ENCODE data around the gene LRRC74B. TPM values are rescaled to one million over a fixed set of nuclear protein-coding genes. Genes with fewer than 3 reads are reported as not detected.
A peak's percentile ranks its signal among the peaks of the same experiment; 100 is the strongest.
"Not testable (repeated sequence)": the region's sequence is repeated elsewhere in the genome, so short reads cannot be mapped to it uniquely, and the experiment has no call there.

The LRRC74B gene, protein sequence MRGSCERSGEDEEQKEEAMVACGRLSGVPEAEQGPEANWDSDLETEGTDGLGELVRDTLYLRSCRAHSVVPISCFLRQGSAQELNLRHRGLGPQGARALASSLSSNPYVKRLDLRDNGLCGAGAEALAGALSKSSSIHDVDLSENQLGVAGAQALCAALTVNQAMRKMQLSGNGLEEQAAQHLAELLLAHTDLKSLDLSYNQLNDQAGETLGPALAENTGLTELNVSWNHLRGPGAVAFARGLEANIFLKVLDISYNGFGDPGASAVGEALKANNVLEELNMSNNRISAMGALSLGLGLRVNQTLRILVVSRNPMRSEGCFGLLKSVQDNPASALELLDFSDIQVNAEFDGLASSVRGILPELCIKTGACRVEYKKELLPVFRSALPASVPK
- 1 to 10 TPM in 4 of 5 donors, under 1 TPM in 1; 0.25 to 2.4 (median 1.4) TPM for polyA plus RNA-seq (ENCODE audit: insufficient read depth in 1 of 5, insufficient read length in 5 of 5, low replicate concordance in 1 of 5)
- long read RNA-seq, donor 1 = 0 reads
- long read RNA-seq, donor 2 = 0 reads
- long read RNA-seq, donor 3 = 0 reads
- long read RNA-seq, donor 4 = 0 reads
- long read RNA-seq, donor 5 = 0 reads
- long read RNA-seq, donor 6 = 0 reads
- long read RNA-seq, donor 7, partial matches to known transcripts = 6 of 6 reads
- long read RNA-seq, donor 7, other reads (novel, unspliced or antisense) = 0 of 6 reads
- long read RNA-seq, donor 8 = 0 reads

DNA sequence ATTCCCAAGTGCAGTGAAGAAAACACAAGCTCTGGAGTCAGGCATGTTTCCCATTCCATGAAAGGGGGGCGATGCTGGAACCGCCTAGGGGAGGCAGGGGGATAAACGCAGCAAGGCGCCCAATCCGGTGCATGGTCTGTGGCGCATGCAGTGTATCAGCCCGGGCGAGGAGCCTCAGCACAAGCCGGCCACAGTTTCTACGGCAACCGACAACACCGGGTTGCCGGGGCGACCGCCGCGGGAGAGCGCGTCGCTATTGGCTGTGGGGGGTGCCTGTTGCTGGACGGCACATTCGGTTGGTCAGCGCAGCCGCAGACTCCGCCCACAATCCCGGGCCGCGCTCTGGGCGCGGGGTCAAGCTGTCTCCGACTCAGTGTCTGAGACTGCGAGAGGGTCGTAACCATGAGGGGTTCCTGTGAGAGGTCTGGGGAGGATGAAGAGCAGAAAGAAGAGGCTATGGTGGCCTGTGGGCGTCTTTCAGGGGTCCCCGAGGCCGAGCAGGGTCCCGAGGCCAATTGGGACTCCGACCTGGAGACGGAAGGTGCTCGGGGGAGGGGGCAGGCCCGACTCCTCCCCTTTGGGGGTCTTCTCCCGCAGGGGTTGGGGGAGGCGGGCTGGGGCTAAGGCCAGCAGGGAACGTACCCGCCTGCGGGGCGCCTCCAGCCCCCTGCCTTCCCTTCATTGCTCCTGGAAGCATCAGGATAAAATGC lies at the start of gene LRRC74B:
Gene LRRC74B (plus strand): TSS at position 362 of the 710 bp plus-strand sequence. CDS start 41 bp downstream, at position 403.
- DNase-seq = peak; percentile 88 to 90

DNA sequence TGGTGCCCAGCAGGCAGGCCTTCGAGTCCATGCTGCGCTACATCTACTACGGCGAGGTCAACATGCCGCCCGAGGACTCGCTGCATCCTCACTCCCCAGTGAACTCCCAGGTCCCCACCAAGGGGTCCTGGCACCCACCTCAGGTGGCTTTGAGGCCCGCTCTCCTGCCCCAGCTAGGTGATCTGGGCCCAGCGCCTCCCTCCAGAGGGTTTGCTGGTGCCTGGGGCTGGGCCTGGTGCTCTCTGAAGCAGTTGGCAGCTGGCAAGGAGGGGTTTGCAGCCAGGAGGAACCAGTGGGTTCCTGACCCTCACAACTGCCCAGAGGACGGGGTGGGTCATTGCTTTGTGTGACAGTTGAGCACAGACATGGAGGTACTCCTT lies 49.7 kb upstream of the LRRC74B start:
- DNase-seq = no peak

DNA sequence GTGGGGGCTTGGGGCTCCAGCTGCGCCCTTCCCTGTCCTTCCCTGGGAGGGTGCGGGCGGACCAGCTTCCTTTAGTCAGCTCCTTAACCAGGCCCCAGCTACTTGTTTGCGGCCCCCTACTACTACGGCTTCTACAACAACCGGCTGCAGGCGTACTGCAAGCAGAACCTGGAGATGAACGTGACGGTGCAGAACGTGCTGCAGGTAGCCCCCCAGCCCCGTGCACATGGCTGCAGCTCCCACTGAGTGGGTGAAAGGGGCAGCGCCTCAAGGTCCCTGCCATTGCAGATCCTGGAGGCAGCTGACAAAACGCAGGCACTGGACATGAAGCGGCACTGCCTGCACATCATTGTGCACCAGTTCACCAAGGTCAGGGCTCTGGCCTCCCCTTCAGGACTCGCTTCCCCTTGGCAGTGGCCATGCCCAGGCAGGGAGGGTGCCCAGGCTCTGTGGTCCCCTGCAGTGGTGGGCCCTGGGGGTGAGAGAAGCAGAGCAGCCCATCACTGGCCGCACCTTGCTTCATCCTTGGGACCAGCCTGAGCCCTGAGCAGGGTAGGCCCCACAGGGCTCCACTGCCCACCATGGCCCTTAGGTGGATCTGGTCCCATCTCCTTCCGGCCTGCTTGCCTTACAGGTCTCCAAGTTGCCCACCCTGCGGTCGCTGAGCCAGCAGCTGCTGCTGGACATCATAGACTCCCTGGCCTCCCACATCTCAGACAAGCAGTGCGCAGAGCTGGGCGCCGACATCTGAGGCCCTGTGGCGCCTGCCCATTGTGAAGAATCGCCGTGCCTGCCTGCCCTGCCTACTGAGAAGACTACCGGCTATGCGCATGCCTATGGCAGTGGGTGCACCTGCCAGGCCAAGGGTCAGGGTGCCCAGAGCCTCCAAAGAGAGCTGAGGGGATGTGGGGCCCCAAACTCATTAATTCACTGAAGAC lies 48.9 kb upstream of the LRRC74B start:
- no peak for DNase-seq

DNA sequence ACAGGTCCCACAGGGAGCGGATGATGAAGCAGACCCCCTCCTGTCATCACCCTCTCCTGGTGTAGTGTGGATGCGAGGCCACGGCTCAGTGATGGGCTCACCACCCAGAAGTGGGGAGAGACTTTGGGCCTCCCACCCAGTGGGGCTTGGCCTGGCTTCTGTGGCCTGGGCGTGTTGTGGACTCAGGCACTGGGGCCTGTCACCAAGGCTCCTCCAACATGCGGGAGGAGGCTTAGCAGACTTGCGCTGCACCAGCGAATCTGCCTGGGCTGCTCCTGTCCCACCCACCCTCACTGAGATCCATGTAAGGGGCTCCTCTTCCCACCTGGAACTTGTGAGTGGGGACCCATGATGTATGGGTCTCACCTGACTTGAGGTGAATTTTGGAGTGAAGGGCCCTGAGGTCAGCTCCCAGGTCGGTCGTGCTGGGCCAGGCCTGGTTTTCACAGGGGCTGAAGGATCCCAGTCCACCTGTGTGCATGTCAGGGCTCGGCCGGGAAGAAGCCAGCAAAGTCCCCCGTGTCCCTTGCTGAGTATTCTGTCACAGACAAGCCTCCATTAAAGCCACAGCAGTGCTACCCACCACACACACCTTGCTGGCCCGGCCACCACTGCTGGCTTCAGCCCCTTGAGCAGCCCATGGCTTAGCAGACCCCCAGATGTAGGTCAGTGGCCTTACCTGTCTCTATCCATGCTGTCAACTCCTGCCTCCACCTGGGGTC lies 48.0 kb upstream of the LRRC74B start:
- DNase-seq = no peak

DNA sequence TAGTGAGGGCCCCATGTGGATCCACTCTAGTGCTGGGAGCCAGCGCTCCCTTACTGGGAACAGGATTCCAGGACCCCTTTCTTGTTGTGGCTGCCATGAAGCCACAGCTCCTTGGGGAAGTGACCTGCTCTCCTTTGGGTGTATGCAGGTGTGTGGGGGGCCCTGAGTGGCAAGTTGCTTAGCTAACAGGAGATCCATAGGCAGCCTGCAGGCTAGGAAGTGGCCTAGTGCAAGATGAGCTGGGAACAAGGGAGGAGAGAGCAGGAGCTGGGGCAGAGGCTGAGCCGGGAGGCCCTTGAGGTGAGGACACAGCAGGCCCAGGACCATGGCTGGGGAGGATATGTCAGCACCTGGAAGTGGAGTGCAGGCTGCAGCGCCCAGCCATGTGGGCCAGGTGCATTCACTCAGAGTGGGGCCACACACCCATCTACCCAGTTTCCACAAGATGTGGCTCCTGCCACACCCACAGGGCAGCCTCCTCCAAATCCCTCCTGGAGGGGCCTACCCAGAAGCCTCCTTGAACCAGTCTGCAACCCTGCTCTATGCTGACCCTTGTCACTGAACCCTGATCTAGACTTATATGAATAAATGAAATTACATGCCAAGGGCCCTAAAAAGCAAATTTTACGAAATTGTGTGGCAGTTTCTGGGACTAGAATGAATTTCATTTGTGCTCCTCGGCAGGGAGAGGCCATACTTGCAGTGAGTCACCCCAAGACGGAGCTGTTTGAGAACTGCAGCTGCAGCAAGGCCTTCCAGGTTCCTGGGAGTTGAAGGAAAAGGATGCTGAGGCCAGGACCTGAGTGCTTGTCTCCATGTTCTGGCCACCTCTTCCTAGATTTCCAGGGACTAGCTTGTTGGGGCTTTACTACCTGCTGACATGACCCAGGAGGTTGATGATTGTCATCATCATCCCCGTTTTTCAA lies 47.1 kb upstream of the LRRC74B start:
- DNase-seq = no peak

DNA sequence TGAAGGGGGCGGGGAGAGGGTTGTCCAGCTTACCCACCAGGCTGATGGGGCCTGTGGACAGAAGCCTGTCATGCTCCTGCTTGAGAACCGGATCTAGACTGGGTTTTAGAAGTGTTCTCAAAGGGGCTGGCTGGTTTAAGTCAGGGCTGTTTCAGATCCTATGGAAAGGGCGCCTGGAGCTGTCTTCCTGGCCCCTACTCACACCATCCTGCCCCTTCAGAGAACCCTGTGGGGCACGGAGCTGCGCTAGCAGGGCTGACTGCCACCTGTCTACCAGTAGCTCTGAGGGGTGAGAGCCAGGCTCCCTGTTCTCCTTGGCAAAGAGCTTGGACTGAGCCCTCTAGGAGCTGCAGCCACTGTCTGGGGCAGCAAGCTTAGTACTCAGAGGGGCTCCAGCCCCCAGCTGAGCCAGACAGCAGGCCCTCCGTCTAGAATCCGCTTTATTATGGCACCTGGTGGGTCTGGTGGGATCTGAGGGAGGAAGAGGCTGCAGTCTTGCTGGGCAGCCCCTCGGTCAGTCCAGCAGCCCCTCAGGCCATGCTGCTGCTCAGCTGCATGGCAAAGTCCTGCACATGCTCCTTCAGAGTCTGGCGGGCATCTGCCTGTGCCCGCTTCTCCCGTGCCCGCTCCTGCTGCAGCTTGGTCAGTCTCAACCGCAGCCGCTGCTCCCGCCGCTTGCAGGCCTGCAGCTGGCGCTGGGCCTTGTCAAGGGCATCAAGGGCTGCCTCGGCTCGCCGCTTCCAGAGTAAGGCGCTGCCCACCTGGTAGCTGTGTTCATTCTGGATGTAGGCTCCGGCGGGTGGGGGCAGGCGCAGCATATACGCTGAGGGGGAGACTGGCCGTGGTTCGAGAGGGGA lies 46.2 kb upstream of the LRRC74B start:
- no peak for DNase-seq

DNA sequence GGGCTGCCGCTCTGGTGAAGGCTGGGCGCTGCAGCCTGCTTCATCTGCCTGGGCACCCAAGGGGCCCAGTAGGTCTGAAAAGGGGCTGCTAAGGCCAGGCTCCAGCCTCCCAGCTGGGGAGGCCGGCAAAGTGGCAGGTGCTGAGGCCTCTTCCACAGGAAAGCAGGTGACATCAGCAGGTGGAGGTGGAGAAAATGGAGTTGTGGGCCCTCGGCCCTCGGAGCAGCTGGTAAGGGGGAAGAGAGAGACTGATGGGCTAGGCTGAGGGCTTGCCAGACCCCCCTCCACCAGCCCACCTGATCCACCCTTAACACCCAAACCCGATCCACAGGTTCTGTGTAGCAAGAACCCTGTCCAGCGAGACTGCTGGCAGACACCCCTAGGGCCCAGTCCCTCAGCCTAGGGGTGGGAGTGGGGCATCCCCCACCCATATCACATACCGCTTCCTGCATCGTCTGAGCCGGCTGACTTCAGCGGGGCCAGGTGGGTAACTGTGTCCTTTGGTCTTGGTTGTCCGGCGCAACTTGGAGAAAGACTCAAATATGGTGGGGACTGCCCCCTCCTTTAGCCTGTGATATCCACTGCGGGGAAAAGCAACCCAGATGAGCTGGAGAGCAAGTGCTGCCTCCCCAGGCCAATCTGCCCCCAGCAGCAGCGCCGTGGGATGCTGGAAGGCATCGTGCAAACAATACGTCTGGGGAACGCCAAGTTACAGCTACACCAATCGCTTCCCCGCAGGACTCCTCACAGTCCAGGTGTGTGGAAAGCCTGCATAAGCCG lies 45.3 kb upstream of the LRRC74B start:
- no peak for DNase-seq

DNA sequence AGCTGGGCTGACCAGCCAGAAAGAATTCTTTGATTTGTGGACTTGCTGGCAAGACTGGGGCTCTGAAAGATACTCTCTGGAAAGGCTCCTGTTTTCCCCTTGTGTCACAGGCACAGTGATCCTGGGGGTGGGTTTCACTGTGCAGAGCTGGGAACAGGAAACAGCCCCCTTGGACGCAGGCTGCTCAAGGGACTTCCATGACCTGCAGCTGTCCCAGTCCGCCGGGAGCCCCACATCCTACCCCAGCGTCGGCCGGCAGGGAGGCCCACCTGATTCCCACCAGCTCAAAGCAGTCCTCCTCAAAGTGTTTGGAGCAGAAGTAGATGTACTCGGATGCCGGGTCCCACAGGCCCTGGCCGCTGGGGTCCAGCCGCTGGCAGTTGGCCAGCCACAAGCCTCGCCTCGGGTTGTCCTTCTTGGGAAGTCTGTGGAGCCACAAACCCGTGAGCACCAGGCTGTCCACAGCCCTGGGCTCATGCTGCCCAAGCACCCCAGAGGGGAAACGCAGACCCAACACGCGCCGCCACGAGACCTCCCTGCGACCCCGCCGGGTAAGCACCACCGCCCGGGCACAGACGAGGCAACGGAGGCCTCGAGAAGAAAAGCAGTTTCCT lies 44.7 kb upstream of the LRRC74B start:
- DNase-seq = no peak

DNA sequence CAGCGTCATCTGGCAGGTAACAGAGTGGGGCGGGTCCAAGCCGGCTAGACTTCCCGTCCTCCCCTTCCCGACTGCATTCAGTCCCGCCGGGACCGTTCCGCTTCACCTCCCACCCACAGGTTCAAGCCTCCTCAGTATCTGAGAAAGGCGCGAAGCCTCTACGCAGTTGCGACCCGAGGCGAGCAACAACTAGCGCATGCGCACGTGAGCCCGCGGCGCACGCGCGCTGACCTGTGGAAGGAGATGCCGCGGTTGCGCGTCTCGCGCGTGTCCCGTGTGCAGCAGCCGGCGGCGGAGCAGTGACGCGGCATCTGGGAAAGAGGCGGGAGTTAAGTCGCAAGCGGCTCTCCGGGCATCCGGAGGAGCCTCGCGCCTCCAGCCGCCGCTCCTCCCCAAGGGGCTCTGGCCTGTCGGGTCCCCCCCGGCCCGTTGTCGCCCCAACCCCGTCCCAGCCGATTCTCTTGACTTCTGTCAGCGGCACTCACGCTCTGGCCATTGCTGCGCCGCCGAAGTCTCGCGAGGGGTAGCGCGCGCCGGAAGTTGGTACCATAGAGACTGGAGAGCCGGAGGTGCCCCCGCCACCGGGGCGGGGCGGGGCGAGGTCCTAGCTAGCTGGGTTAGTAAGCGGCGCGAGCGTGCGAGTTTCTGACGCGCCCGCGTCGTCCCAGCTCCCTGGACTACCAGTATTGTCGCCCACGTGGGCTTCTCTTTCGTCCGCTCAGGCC lies 44.0 kb upstream of the LRRC74B start, which contains the start of gene THAP7:
Gene THAP7 (minus strand): TSS at position 518 of the 725 bp plus-strand sequence. CDS start 207 bp downstream, at position 311.
- DNase-seq = peak; percentile 97 to 99

DNA sequence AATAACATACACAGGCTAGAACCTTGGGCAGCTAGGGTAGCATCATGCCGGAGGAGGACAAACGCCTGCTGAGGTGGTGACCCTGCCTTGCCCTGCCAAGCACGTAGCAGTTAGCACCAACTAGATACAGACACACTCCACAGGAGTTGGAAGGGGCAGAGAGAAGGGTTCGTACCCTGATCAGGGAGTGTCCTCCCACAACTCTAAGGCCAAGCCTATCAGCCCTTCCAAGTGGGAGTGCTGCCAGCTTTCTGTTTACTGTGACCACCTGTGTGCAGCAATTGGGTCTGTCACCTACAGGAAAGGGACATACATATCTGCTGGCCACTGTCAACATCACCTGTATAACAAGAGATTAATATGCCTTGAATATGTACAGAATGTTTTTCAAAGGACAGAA lies 42.0 kb upstream of the LRRC74B start:
- no peak for DNase-seq

DNA sequence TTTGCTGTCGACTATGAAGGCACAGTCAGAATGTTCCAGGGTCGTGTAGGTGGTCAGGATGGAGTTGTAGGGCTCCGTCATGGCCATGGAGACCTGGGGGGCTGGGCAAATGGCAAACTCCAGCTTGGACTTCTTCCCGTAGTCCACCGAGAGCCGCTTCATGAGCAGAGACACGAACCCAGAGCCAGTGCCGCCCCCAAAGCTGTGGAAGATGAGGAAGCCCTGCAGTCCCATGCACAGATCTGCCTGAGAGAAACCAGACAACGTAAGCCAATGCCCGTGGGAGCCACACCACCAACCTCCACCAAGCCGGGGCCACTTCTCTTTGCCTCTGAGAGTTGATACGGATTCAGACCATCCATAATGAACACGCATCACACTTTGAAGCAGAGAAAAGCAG lies 36.5 kb upstream of the LRRC74B start:
- not testable (repeated sequence) for DNase-seq

DNA sequence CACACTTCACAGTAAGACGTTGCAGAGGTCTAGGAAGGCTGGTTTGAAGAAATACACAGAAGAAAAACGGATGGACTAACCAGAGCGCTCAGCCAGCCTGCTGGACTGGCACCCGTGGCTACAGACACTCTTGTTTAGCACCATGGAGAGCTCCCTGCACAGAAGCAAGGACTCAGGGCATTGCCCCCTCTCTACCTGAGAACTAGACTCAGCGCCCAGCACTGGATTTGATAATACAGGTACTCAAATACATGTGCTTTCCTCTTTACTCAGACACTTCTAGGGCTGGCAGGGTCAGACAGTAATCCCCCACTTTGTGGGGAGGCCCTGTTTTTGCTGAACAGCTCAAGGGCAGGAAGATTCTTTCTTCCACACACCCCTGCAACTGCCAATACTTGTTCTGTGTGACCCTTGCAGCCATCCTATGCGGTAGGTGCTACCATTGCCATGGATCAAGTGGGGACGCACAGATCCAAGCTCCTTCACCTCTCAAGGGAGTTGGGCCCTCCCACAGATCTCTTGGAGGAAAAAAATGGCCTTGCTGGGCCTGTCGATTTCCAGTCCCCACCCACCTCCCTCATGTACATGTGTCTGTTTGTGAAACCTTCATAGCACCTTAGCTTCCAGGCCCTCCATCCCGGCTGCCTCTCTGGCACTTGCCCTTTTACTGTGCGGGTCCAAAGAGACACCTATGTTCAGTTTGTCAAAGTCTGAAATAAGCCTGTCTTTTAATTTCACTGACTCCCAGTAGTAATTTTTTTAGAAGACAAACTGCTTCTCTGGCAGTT lies 35.9 kb upstream of the LRRC74B start:
- DNase-seq = peak in 1 of 2 donors; percentile 36

DNA sequence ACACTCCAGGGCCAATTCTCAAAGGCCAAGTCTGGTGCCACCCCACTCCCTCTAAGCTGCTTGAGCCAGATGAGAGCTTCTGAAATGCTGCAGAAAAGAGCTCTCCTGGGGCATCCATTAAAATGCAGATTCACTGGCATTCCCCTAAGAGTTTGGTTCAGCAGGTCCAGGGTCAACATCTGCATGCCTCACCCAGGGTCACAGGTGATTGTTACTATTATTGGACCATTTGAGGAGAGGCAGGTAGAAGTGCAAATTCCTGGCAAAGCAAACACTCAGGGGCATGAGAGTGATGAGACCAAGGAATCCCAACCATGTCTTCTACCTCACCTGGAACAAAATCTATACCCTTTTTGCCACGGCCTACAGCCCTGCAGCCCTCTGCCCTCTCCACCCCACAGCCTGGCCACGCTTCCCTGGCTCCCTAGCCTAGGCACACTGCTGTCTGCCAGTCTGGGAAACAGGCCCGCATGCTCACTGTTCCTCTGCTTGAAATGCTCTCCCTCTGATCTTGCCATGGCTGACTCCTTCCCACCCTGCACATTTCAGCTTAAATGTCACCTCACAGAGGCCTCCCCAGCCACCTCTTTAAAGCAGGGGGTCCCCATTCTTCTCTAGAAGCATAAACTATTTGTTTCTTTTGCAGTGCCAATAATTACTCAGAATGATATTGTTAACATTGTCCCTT lies 35.2 kb upstream of the LRRC74B start:
- DNase-seq = no peak

DNA sequence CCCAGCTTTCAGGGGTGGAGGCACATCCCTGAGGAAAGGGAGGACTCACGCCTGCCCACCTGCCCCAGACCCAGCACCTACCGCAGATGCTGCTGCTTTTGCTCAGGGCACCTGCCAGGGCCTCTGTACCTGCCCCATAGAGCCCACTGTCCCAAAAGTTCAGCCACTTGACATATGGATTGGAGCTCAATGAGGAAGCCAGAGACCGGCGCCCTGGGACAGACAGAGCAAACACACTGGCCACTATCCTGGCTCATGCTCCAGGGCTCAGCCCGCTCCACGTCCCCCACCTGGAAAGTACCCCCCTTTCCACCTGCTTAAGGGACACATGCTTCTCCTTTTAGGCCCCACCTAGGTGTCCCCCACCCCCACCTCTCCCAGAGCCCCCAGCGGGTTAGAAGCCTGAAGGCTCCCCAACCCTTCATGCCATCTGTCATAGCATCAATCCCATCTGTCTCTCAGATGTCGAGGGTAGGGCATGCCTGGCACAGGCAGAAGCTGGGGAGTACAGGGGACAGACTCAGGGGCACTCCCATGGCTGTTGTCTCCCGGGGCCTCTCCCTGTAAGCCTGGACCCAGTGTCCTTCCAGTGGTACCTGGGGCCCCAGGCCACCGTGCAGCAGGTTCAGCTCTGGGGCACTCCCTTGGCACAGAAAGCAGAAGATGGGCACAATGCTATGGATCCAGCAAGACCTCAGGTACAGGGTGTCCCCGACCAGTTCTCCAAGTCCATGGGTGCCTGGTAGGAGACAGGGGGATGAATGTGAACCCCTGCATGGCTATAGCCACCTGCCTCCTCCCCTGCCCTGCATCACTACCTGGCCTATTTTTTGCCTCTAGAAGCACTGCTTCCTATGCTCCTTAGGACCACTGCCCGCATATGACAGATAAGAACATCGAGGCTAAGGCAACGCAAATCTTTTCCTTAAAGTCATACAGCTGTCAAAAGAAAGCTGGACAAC lies 33.0 kb upstream of the LRRC74B start:
- DNase-seq = no peak

Measured in right lung (tissue), 10 donors.